Hematopoietic multipotent progenitor cell treated with erythropoietin and hydrocortisone succinate and interleukin-3 and kit ligand, for 8 days (in vitro differentiated cells): ENCODE data around the gene TRAPPC1.

Source experiments
- DNase-seq: peaks from one replicate; pipeline ENCODE4 v3.0.0-alpha.2; 2015

Gene TRAPPC1

DNA sequence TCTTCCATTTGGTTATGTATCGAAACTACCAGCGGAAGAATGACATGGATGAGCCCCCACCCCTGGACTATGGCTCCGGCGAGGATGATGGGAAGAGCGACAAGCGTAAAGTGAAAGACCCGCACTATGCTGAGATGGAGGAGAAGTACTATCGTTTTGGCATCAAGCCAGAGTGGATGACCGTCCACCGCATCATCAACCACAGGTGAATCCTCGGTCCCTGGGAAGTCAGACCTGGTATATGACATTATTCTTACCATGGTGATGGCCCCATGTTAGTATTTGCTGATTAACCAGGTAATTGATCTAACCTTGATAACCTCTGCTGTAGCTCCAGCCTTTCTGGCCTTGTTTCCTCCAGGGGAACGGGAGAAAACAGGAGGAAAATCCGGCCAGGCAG lies 34.7 kb downstream of the TRAPPC1 start:
- DNase-seq, result no peak

DNA sequence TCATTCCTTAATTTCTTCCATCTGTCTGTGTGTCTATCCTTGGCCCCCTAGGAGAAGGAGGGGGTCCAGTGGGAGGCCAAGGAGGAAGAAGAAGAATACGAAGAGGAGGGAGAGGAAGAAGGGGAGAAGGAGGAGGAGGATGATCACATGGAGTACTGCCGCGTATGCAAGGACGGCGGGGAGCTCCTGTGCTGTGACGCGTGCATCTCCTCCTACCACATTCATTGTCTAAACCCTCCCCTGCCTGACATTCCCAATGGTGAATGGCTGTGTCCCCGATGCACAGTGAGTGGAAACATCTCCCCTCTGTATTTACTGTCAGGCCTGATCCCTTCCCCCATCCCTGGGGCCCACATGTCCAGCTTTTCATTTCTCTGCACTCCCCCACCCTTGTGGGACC lies 36.9 kb downstream of the TRAPPC1 start:
- DNase-seq, result no peak

- no peak for DNase-seq
Observed at GRCh38 chr17:7894226-7894625, 37.5 kb downstream of the TRAPPC1 start.

DNA sequence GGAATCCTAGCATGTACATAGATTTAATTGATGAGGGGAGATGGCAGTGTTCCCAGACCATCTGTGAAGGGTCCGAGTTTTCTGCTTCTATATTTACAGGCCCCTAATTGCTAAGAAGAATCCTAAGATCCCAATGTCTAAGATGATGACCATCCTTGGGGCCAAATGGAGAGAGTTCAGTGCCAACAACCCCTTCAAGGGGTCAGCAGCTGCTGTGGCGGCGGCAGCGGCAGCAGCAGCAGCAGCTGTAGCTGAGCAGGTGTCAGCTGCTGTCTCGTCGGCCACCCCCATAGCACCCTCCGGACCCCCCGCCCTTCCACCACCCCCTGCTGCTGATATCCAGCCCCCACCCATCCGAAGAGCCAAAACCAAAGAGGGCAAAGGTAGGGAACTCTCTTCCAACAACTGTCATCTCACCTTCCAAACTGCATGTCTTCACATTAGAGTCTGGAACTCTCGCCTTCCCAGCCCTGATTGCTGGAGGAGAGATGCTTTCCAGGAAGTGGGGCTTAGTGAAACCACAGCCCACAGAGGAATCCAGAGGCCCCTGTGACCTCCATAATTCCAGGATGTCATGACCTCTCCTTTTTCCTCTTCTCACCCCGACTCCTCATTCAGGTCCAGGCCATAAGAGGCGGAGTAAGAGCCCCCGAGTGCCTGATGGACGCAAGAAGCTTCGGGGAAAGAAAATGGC lies 38.4 kb downstream of the TRAPPC1 start:
- no peak for DNase-seq

DNA sequence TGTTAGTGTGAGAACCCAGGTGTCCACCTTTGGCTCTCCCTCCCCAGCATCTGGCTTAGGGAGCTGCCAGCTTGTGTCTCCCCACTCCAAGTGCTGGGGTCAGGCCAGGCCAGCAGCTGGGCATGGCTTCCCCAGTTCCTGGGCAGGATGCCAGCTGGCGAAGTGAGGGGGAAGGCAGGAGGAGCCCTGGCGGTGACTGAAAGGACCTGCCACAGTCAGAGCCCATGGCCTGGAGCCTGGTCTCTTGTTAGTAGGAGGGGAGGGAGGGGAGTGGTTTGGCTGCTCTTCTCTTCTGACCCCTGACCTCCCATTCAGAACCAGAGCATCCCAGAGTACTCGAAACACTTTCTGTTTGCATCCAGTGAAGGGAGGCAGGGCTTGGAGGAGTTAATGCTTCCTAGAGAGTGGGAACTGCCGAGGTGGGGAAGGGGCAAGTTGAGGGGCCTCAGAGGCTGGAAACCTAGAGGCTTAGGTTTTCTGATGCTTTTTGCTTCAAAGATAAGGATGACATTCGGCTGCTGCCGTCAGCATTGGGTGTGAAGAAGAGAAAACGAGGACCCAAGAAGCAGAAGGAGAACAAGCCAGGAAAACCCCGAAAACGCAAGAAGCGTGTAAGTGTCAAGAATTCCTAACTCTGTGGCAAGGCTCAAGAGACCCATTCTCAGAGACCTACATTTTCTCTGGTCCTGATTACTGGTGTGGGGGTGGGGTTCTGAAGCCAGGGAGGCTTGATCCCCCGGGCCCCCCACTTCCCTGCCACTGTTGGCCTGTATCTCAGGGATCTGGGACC lies 42.4 kb downstream of the TRAPPC1 start:
- DNase-seq, result peak; percentile 97

DNA sequence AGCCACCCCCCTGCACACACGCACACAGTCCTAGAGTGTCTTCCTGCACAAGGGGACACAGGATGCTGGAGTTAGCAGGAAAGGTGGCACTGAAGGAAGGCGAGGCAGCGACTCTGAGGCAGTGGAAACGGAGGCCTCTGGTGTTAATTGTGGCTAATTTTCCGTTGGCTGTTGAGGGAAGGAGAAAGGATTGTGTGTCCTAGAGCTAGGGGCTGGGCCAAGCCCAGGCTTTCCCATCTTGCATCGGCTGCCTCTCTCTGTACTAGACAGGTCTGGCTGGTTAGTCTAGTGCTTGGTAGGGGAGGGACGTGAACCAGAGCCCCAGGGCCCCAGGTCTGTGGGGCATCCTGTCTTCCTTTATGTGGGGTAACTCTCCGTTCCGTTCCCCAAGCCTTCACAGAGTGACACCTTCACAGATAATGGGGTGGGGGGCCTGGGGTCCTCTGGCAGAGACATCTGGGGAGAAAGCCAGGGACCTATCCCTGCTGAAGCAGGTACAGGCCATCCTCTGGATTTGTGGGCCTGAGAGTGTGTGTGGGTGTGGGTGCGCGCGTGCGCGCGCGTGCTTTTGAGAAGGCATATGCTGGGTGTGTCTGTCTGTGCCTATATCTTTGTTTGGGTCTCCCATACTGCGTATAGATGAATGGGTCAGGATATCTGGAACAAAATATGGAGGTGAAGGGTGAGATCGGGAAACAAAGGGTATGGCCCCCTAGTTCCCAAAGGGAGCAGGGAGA lies 43.4 kb downstream of the TRAPPC1 start, which contains the start of gene CHD3:
CHD3 (plus strand) TSS at position 606 of the 737 bp plus-strand sequence. CDS start 212 bp downstream, outside the sequence.
- peak; percentile 17 for DNase-seq

DNA sequence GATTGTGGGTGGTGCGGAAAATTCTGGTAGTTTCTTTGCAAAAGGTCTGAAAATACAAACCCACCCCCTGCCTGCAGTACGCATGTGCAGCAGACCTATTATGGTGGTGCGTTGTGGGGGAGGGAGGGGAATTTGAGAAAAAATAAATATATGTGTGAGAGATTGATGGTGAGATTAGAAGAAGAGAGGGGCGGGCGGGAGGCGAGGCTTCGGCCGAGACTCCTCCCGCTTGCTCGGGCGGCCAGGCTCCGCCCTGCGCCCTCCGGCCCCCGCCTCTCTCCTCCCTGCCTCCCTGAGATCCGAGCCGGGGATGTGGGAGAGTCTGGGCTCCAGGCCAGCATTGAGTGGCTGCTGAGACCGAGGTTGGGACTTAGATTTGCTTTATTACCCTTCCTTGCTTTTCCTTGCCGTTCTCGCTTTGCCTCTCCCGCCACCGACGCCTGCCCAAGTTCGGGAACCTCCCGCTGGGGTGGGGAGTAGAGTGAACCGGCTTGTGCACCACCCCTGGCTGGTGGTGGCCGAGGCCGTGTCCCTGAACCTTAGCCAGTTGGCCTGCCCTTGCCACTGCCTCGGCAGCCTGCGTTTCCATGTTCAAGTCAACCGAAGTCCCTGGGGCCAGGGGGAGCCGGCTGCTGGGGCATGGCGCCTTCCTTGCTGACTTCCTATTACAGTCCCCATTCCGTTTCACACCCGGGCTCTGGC lies 44.1 kb downstream of the TRAPPC1 start:
- DNase-seq, result peak; percentile 95

GRCh38 chr17:7887038-7887481 lies 44.7 kb downstream of the TRAPPC1 start:
- no peak for DNase-seq

- peak; percentile 52 for DNase-seq
Observed at GRCh38 chr17:7886227-7887037, 45.3 kb downstream of the TRAPPC1 start.

GRCh38 chr17:7885367-7886226 lies 46.1 kb downstream of the TRAPPC1 start:
- peak; percentile 60 for DNase-seq

GRCh38 chr17:7884581-7885366 lies 47.0 kb downstream of the TRAPPC1 start:
- no peak for DNase-seq

GRCh38 chr17:7883781-7884386 lies 47.9 kb downstream of the TRAPPC1 start:
- peak; percentile 48 for DNase-seq

- DNase-seq, result no peak
Observed at GRCh38 chr17:7882629-7883028, 49.1 kb downstream of the TRAPPC1 start.

DNA sequence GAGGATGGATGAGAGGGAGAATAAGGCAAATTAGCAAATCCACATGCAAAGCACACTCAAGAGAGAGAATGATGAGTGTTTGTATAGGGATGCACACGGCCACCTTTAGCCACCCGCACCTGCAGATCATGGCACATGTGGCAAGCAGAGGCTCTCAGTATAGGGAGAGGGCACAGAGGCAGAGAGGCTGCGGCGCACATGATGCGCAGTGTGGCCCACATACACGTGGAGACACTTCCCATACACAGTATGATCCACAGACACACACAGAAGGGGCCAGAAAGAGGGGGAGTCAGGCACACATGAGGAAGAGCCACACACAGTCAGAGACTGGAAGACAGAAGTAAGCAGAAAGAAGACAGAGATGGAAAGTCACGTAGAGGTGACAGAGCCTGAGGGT lies 49.7 kb downstream of the TRAPPC1 start:
- no peak for DNase-seq

DNA sequence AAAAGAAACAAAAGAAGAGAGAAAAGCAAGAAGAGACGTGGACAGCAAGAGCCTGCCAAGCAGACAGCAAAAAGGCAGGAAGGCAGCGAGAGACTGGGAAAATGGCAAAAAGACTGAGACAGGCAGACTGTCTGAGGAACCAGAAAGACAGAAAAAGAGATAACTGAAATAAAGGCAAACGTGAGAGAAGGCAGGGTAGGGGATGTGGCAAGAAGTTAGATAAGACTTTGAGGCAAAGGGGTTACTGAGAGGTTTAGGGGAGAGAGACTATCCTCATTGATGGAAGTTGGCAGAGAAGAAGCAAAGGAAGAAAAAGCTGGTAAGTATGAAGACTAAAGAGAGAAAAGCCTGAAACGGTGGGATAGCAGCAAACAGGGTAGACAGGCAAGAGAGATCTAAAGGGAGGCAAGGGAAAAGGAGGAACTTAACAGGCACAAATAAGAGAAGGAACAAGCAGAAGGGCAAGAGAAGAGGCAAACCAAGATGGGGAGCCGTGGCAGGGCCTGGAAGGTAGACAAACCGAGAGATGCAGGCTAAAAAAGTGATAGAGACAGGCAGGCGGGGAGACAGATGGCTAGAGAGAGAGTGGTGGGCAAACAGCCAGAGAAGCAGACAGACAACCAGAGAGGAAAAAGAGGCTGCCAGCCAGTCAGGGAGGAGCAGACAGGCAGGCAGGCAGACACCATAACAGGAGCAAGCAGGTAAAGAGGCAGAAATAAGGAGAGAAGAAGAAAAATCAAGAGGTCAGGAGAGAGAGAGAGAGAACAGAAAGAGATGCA lies 50.3 kb downstream of the TRAPPC1 start:
- peak; percentile 63 for DNase-seq
